Stimulated activated effector memory CD8-positive, alpha-beta T cell treated with anti-CD3 and anti-CD28 coated beads, Interleukin-12 subunit alpha, Interleukin-12 subunit beta, amount 100 ng/mL, for 72 hours (primary cell): ENCODE measurements around the gene SHPK.

Experiments used
- ATAC-seq: fragments of 150-1000 bp; cut with Tn5 transposase; 2 replicates; pipeline ENCODE4 v1.10.0; 2021
- DNase-seq, 2 donors: peaks; one replicate each; pipeline ENCODE4 v3.0.0; 2021 to 2022; ENCODE audit warnings: low spot score in 2 of 2
- H3K27ac Mint-ChIP-seq: one replicate; pipeline ENCODE4 v1.8.0; 2022; ENCODE audit warnings: mild to moderate bottlenecking, mixed read lengths
- H3K36me3 Mint-ChIP-seq: one replicate; pipeline ENCODE4 v1.8.0; 2022; ENCODE audit warnings: mild to moderate bottlenecking, mixed read lengths
- H3K4me1 Mint-ChIP-seq: one replicate; pipeline ENCODE4 v1.8.0; 2022; ENCODE audit warnings: mixed read lengths
- H3K4me3 Mint-ChIP-seq: one replicate; pipeline ENCODE4 v1.8.0; 2022; ENCODE audit warnings: mild to moderate bottlenecking, mixed read lengths
- H3K9me3 Mint-ChIP-seq: one replicate; pipeline ENCODE4 v1.8.0; 2022; ENCODE audit warnings: mixed read lengths

The SHPK gene

GRCh38 chr17:3615160-3615870 is 20.7 kb downstream of the SHPK start:
- Mint-ChIP-seq H3K9me3 (no peaks in the 10 kb centered on the region), H3K4me3 (no peak overlapping the region), H3K27ac (peak overlapping the region; percentile 81), H3K4me1 (no peaks in the 10 kb centered on the region), H3K36me3 (peaks cover 78% of the 10 kb centered on the region)
- DNase-seq: no peak
- no peak for ATAC-seq

GRCh38 chr17:3613124-3613523 is 22.9 kb downstream of the SHPK start:
- no peaks in the 10 kb centered on the region for H3K9me3 Mint-ChIP-seq
- peaks cover 75% of the 10 kb centered on the region for H3K36me3 Mint-ChIP-seq
- no peak for ATAC-seq

GRCh38 chr17:3610523-3610922 is 25.5 kb downstream of the SHPK start:
- H3K4me1 Mint-ChIP-seq: no peaks in the 10 kb centered on the region

More at GRCh38 chr17:3613124-3613523, 22.9 kb downstream of the SHPK start:
- Mint-ChIP-seq H3K27ac (no peak overlapping the region), H3K4me1 (no peaks in the 10 kb centered on the region), H3K4me3 (no peak overlapping the region)
- no peak for DNase-seq

DNA sequence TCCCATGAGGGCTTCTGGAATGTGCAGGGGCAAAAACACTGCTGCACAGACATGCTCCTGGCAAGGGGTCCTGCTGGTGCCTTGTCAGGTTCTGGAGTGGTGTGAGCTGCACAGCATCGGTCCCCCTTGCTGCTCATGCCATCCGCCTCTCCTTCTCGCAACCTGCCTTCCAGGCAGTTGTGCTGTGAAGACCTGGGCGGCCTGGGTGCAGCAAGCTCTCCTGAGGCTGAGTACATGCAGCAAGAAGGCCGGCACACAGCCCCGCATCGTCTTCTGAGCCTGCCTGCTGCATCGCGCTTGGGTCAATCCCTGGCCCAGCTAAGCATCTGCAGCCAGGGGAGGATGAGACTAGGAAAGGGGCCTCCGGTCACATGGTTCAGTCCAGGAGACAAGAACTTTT is 26.4 kb downstream of the SHPK start:
- DNase-seq (no peak), ATAC-seq (no peak)
- no peaks in the 10 kb centered on the region for H3K9me3 Mint-ChIP-seq
- H3K27ac Mint-ChIP-seq: no peak overlapping the region
- H3K36me3 Mint-ChIP-seq: peaks cover 54% of the 10 kb centered on the region
- H3K4me3 Mint-ChIP-seq: no peak overlapping the region
- H3K4me1 Mint-ChIP-seq: no peaks in the 10 kb centered on the region

More at GRCh38 chr17:3610523-3610922, 25.5 kb downstream of the SHPK start:
- H3K27ac Mint-ChIP-seq: no peak overlapping the region
- peaks cover 62% of the 10 kb centered on the region for H3K36me3 Mint-ChIP-seq
- no peak for DNase-seq
- no peaks in the 10 kb centered on the region for H3K9me3 Mint-ChIP-seq
- no peak overlapping the region for H3K4me3 Mint-ChIP-seq
- ATAC-seq: no peak

- H3K4me1 Mint-ChIP-seq: no peaks in the 10 kb centered on the region
- H3K9me3 Mint-ChIP-seq: no peaks in the 10 kb centered on the region
- no peak for ATAC-seq
- no peak overlapping the region for H3K4me3 Mint-ChIP-seq
- peaks cover 20% of the 10 kb centered on the region for H3K36me3 Mint-ChIP-seq
- no peak overlapping the region for H3K27ac Mint-ChIP-seq
- no peak for DNase-seq
Measured at GRCh38 chr17:3603870-3604259, 32.2 kb downstream of the SHPK start.

GRCh38 chr17:3603119-3603869 is 32.8 kb downstream of the SHPK start:
- Mint-ChIP-seq H3K4me3 (no peak overlapping the region), H3K4me1 (no peaks in the 10 kb centered on the region), H3K36me3 (peaks cover 15% of the 10 kb centered on the region), H3K27ac (no peak overlapping the region), H3K9me3 (no peaks in the 10 kb centered on the region)
- no peak for DNase-seq
- ATAC-seq: no peak

- DNase-seq: no peak
- Mint-ChIP-seq H3K4me3 (no peak overlapping the region), H3K9me3 (no peaks in the 10 kb centered on the region), H3K4me1 (no peaks in the 10 kb centered on the region), H3K27ac (no peak overlapping the region), H3K36me3 (peaks cover 7% of the 10 kb centered on the region)
- ATAC-seq: no peak
Measured at GRCh38 chr17:3602499-3602898, 33.6 kb downstream of the SHPK start.

DNA sequence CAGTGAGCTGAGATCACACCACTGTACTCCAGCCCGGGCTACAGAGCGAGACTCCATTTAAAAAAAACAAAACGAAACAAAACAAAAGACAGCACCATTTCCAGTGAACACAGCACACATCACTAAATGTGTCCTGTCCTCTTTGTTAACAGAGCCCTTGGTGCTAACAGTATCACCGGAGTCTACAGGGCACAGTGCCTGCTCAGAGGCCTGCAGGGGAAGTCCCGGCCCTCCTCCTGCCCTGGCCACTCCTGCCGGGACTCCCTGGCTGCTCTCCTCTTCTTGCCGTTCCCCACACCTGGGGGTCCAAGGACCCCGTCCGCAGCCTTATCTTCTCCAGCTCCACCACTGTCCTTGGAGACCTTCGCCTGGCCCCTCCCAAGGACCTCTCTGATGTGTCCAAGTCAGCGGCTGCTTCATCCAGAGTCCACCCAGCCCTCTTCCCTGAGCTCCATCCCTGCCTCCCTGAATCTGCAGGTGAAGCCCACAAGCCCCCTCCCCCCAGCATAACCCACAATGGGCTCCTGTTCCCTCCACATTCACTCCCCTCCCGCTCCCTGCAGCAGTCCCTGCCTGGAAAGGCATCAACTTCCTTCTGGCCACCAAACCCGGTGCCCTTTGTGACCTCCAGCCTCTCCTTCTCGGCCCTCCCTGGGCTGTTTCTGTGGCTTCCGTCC is 35.4 kb downstream of the SHPK start:
- no peaks in the 10 kb centered on the region for H3K9me3 Mint-ChIP-seq
- peaks cover 4% of the 10 kb centered on the region for H3K36me3 Mint-ChIP-seq
- no peak overlapping the region for H3K4me3 Mint-ChIP-seq
- no peak overlapping the region for H3K27ac Mint-ChIP-seq
- DNase-seq (no peak), ATAC-seq (no peak)
- no peaks in the 10 kb centered on the region for H3K4me1 Mint-ChIP-seq

DNA sequence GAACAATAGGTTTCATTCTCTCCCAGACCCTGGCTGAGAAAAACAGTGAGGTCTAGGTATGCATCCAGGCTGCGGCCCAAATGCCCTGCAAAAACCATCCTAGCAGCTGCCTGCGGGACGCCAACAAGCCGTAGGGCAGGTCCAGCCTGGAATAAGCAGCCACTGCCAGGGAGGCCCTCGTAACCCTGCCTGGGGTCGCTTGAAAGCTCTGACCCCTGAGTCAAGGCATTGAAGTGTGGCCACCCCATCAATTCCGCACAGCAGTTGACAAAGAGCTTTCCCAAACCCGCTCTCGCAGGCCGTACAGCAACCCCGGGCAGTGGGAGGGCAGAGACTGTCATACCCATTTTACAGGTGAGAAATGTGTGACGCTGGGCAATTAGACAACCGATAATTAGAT is 38.0 kb downstream of the SHPK start:
- no peak overlapping the region for H3K27ac Mint-ChIP-seq
- no peaks in the 10 kb centered on the region for H3K9me3 Mint-ChIP-seq
- no peak overlapping the region for H3K4me3 Mint-ChIP-seq
- ATAC-seq (no peak), DNase-seq (no peak)
- peaks cover 4% of the 10 kb centered on the region for H3K36me3 Mint-ChIP-seq
- no peaks in the 10 kb centered on the region for H3K4me1 Mint-ChIP-seq

DNA sequence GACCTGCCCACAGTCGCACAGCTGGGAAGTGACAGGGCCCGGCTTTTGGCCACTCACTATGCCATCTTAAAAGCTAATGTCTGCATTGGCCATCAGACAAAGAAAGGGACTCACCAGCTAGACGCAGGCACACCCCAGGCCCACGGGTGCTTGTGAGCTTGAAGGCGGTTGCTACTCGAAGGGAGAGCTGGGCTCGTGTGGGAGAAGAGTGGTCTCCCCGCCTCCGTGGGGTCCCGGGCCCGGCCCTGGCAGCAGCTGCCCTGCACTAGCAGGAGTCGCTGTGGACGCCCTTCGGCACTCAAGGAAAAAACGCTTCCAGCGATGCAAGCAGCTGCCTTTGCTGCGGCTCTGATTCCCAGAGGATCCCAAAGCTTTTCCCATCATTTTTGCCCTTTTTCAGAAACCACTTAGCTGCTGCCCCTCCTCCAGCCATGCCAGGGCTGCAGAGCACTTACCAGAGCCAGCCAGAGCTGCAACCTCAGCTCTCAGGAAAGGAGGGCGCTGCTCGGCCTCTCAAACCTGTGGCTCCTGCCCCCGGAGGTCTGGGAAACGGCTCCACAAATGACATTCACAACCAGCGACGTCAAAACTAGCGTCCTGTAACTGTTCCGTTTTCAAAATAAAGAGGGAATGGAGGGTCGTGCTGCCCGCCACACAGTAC is 39.1 kb downstream of the SHPK start:
- ATAC-seq (no peak), DNase-seq (no peak)
- no peaks in the 10 kb centered on the region for H3K9me3 Mint-ChIP-seq
- H3K27ac Mint-ChIP-seq: no peak overlapping the region
- H3K36me3 Mint-ChIP-seq: peaks cover 4% of the 10 kb centered on the region
- H3K4me1 Mint-ChIP-seq: no peaks in the 10 kb centered on the region
- no peak overlapping the region for H3K4me3 Mint-ChIP-seq

DNA sequence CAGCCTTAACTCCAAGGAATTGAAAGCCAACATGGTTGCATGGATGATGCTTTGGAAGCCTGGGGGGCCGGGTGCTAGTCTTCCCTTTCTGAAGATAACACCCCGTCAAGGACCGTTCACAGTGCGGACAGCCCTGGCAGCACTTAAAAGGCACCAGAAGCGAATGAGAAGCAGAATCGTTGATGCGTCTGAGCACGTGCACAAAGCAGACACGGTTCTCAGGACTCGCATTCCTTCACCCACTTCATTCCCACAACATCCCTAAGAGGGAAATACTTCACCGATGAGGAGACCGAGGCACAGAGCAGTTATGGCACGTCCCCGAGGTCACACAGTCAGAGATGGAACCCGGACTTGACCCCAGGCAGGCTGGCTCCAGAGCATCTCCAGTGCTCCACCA is 41.1 kb downstream of the SHPK start:
- Mint-ChIP-seq H3K27ac (peak overlapping the region; percentile 54), H3K36me3 (peaks cover under 1% of the 10 kb centered on the region), H3K4me3 (no peak overlapping the region), H3K9me3 (no peaks in the 10 kb centered on the region), H3K4me1 (no peaks in the 10 kb centered on the region)
- ATAC-seq: no peak
- no peak for DNase-seq

DNA sequence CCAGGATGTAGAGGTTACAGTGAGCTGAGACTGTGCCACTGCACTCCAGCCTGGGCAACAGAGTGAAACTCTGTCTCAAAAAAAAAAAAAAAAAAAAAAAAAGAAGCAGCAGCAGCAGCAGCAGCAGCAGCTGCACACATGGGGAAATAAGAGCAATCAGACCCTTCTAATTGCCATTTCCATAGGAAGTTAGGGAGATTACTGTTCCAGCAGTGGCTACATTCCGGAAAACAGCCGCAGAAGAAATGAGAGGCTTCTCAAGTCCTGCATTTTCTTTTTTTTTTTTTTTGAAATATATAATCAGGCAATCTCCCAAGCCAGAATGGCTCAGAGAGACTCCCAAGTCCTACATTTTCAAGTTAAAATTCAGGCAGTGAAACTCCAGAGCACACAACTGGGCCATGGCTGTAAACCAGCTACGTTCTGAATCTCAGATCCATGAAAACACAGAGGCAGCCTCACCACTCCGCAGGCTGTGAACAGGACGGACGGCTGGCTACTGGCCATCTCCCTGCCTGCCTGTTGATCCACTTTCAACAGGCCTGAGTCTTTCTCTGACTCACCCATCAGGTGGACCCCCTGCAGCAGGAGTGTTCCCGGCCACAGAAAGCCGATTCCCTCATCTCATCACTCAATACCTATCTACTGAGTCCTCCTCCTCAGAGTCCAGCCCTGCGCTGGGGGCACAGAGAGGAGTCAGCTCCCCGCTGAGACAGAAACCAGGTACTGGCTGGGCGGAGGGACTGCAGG is 41.8 kb downstream of the SHPK start:
- DNase-seq: no peak
- Mint-ChIP-seq H3K4me3 (no peak overlapping the region), H3K4me1 (no peaks in the 10 kb centered on the region)

GRCh38 chr17:3593384-3593783 is 42.7 kb downstream of the SHPK start:
- Mint-ChIP-seq H3K27ac (no peak overlapping the region), H3K36me3 (peaks cover 7% of the 10 kb centered on the region), H3K4me3 (no peak overlapping the region), H3K9me3 (no peaks in the 10 kb centered on the region), H3K4me1 (no peaks in the 10 kb centered on the region)
- no peak for DNase-seq
- no peak for ATAC-seq

More for the DNA sequence above, 41.8 kb downstream of the SHPK start:
- H3K9me3 Mint-ChIP-seq: no peaks in the 10 kb centered on the region
- H3K36me3 Mint-ChIP-seq: peaks cover 7% of the 10 kb centered on the region
- no peak for ATAC-seq
- H3K27ac Mint-ChIP-seq: peak overlapping the region; percentile 54

- Mint-ChIP-seq H3K9me3 (no peaks in the 10 kb centered on the region), H3K4me1 (no peaks in the 10 kb centered on the region), H3K36me3 (peaks cover 13% of the 10 kb centered on the region), H3K4me3 (no peak overlapping the region), H3K27ac (no peak overlapping the region)
- ATAC-seq (no peak), DNase-seq (no peak)
Measured at GRCh38 chr17:3592216-3592860, 43.7 kb downstream of the SHPK start.
